Lower leg skin (tissue), 3 donors: ENCODE data around the gene CHCHD5.

ENCODE experiments used
- POLR2A ChIP-seq, 2 donors: fragments of 450-650 bp; IDR thresholded peaks; one replicate each; pipeline ENCODE4 v1.6.1; 2016 to 2017; ENCODE audit warnings: antibody characterized with exemption in 2 of 2, mild to moderate bottlenecking in 1 of 2, moderate library complexity in 1 of 2
- TF ChIP-seq, protein P1 (sequence below), 3 donors: fragments of 450-650 bp; IDR thresholded peaks; one replicate each; pipeline ENCODE4 v1.5.1; 2016; ENCODE audit warnings: antibody characterized with exemption in 3 of 3, mild to moderate bottlenecking in 3 of 3, moderate library complexity in 2 of 3

DNA sequence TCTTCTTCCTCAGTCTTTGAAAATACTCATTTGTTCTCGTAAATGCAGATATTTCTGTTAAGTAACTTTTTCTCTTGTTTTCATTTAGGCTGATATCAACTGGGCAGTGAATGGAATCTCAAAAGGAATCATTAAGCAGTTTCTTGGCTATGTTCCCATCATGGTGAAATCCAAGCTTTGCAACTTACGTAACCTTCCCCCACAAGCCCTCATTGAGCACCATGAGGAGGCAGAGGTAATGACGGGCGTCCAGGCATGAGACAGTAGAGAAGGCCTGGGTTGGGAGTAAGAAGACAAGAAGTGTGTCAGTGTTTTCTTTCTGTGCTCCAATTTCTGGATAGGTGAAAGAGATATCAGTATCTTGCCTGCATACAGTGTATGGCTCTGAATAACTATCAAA is 37.1 kb upstream of the CHCHD5 start:
- TF ChIP-seq, protein P1, sequence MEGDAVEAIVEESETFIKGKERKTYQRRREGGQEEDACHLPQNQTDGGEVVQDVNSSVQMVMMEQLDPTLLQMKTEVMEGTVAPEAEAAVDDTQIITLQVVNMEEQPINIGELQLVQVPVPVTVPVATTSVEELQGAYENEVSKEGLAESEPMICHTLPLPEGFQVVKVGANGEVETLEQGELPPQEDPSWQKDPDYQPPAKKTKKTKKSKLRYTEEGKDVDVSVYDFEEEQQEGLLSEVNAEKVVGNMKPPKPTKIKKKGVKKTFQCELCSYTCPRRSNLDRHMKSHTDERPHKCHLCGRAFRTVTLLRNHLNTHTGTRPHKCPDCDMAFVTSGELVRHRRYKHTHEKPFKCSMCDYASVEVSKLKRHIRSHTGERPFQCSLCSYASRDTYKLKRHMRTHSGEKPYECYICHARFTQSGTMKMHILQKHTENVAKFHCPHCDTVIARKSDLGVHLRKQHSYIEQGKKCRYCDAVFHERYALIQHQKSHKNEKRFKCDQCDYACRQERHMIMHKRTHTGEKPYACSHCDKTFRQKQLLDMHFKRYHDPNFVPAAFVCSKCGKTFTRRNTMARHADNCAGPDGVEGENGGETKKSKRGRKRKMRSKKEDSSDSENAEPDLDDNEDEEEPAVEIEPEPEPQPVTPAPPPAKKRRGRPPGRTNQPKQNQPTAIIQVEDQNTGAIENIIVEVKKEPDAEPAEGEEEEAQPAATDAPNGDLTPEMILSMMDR (IDR thresholded peaks at IDR 0.05) = no peak
- TF ChIP-seq POLR2A (IDR thresholded peaks at IDR 0.05) = no peak
